ENCODE results near the gene GDF15.

DNA sequence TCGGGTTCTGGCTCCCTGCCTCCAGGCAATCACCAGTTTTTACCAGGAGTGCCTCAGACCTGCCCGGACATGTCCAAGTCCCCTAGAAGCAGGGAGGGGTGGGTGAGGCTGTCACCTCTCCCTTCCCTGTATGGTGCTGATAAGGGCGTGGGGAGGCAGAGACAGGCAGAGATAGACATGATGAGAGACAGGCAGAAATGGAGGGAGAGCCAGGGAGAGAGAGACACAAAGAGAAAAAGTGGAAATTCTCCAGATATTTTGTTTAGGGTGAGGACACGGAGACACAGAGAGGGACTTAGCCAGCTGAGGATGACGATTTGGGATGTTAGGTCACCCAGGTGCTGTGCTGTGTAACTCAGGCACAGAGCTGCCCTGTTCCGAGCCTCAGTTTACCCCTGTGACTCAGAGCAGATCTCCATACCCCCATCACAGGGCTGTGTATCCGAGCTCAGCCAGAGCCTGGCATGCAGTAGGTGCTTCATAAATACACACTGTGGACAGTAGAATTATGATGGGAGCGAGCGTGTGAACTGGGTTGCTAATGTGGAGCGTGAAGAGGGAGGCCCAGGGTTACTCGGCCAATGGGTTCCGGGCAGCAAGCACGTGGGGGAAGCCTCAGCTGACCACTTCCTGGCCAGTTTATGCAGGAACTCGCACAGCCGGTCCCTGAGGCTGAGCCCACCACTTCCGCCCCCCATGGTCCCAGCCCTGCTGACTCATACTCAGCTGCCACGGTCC lies 11.9 kb upstream of the GDF15 start:
- TF ChIP-seq, protein P1, sequence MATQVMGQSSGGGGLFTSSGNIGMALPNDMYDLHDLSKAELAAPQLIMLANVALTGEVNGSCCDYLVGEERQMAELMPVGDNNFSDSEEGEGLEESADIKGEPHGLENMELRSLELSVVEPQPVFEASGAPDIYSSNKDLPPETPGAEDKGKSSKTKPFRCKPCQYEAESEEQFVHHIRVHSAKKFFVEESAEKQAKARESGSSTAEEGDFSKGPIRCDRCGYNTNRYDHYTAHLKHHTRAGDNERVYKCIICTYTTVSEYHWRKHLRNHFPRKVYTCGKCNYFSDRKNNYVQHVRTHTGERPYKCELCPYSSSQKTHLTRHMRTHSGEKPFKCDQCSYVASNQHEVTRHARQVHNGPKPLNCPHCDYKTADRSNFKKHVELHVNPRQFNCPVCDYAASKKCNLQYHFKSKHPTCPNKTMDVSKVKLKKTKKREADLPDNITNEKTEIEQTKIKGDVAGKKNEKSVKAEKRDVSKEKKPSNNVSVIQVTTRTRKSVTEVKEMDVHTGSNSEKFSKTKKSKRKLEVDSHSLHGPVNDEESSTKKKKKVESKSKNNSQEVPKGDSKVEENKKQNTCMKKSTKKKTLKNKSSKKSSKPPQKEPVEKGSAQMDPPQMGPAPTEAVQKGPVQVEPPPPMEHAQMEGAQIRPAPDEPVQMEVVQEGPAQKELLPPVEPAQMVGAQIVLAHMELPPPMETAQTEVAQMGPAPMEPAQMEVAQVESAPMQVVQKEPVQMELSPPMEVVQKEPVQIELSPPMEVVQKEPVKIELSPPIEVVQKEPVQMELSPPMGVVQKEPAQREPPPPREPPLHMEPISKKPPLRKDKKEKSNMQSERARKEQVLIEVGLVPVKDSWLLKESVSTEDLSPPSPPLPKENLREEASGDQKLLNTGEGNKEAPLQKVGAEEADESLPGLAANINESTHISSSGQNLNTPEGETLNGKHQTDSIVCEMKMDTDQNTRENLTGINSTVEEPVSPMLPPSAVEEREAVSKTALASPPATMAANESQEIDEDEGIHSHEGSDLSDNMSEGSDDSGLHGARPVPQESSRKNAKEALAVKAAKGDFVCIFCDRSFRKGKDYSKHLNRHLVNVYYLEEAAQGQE (IDR thresholded peaks at IDR 0.05; ENCODE audit: low read depth, low read length): peak; percentile 51; the same call in 1 of the 2 replicates
- TF ChIP-seq EZH2phosphoT487 (IDR thresholded peaks at IDR 0.05; ENCODE audit: borderline replicate concordance, low read depth): no peak
- TF ChIP-seq TCF12 (IDR thresholded peaks at IDR 0.05): peak; percentile 78
